Adrenal gland (tissue), 12 donors: ENCODE data around the gene PNPLA1. TPM values are rescaled to one million over a fixed set of nuclear protein-coding genes. Genes with fewer than 3 reads are reported as not detected.
A peak's percentile ranks its signal among the peaks of the same experiment; 100 is the strongest.

Experiments
- DNase-seq, 7 donors: peaks; one replicate each; pipeline ENCODE4 v3.0.0-alpha.2; 2019 to 2020
- H3K27ac ChIP-seq, 5 donors: fragments of 200-600 bp; sonication (generic) in 4 of 5; 1 replicate in 3 of 5; 2 replicates in 2 of 5; pipeline versions ENCODE4 v1.5.1 to v1.8.0; 2016 to 2020; ENCODE audit warnings: mild to moderate bottlenecking in 1 of 5
- H3K27me3 ChIP-seq: fragments of 200-600 bp; 2 replicates; pipeline ENCODE4 v1.8.0; 2021
- H3K36me3 ChIP-seq, 2 donors: fragments of 200-600 bp; replicated peaks in 1 of 2; 1 replicate in 1 of 2; 2 replicates in 1 of 2; pipeline versions ENCODE4 v1.5.1 to v1.8.0; 2018 to 2022
- H3K4me1 ChIP-seq, 2 donors: fragments of 200-600 bp; replicated peaks in 1 of 2; 1 replicate in 1 of 2; 2 replicates in 1 of 2; pipeline versions ENCODE4 v1.5.1 to v1.8.0; 2018 to 2021
- H3K4me3 ChIP-seq, 4 donors: fragments of 200-600 bp; sonication (generic) in 3 of 4; one replicate each; pipeline ENCODE4 v1.5.1; 2016 to 2018
- H3K9me3 ChIP-seq, 3 donors: fragments of 200-600 bp; sonication (generic) in 1 of 3; replicated peaks in 1 of 3; 1 replicate in 2 of 3; 2 replicates in 1 of 3; pipeline versions ENCODE4 v1.5.1 to v1.8.0; 2016 to 2021
- POLR2A ChIP-seq, 2 donors: fragments of 450-650 bp; IDR thresholded peaks; one replicate each; pipeline ENCODE4 v1.6.1; 2017; ENCODE audit warnings: antibody characterized with exemption in 2 of 2, mild to moderate bottlenecking in 2 of 2, moderate library complexity in 1 of 2
- WGBS, 4 donors: extraction: QIAGEN DNeasy Blood & Tissue Kit in 2 of 4; methylation state at CpG; one replicate each; pipeline versions ENCODE4 v1.1.5 to v1.1.7; 2013 to 2017; 5-methylcytosine and 5-hydroxymethylcytosine counted together
- intact Hi-C, 2 donors: fragments of 100-400 bp; cut with DNase I; formaldehyde crosslinking; loops; one replicate each; pipeline versions ENCODE4 v1.14.1 to v1.15.0; 2022 to 2023
- polyA plus RNA-seq, 3 donors: library from polyadenylated mRNA; stranded (reverse); fragments of 200-250 nt in 2 of 3; fragments of 350-450 nt in 1 of 3; fragmentation: Illumina TruSeq in 1 of 3; extraction: RNeasy Lipid Tissue Mini Kit (QIAGEN cat#74804) in 1 of 3; gene quantifications; one replicate each; pipeline ENCODE4 v1.2.3, GENCODE V29; 2013 to 2014
- total RNA-seq, 9 donors: library from RNA; depleted of rRNA in 4 of 9; stranded (reverse); fragments of >200 nt in 4 of 9; fragments of 120-200 nt in 1 of 9; fragmentation: NEBNext Ultra II Directional in 1 of 9; extraction: Animal tissue kit (Norgen Biotek cat#: 25700) in 1 of 9; gene quantifications; one replicate each; pipeline versions ENCODE4 v1.1.0 to v1.2.4, GENCODE V29; 2013 to 2023
- TF ChIP-seq, protein P1 (sequence below), 6 experiments: fragments of 450-650 bp in 4 of 6; fragments of 200-600 bp in 2 of 6; sonication (generic) in 1 of 6; IDR thresholded peaks; 1 replicate in 5 of 6; 2 replicates in 1 of 6; pipeline versions ENCODE4 v1.5.1 to v1.8.0; 2016 to 2021; ENCODE audit warnings: antibody characterized with exemption in 6 of 6, mild to moderate bottlenecking in 2 of 6, moderate library complexity in 1 of 6
- donor health status: healthy with polysubstance abuse.
- donor health status: Bipolar disorder and iron deficiency.
- donor health status: DM: yes; HTN: yes; CAD: no.
- donor health status: DM: no; HTN: no; CAD: no.
- donor health status: DM: no; HTN: no; CAD: no.
- donor health status: DM: yes; HTN: yes; CAD: no.

The PNPLA1 gene
- total and polyA plus RNA-seq, 12 donors = 0.11 to 1.6 (median 0.29) TPM; not detected in 6

DNA sequence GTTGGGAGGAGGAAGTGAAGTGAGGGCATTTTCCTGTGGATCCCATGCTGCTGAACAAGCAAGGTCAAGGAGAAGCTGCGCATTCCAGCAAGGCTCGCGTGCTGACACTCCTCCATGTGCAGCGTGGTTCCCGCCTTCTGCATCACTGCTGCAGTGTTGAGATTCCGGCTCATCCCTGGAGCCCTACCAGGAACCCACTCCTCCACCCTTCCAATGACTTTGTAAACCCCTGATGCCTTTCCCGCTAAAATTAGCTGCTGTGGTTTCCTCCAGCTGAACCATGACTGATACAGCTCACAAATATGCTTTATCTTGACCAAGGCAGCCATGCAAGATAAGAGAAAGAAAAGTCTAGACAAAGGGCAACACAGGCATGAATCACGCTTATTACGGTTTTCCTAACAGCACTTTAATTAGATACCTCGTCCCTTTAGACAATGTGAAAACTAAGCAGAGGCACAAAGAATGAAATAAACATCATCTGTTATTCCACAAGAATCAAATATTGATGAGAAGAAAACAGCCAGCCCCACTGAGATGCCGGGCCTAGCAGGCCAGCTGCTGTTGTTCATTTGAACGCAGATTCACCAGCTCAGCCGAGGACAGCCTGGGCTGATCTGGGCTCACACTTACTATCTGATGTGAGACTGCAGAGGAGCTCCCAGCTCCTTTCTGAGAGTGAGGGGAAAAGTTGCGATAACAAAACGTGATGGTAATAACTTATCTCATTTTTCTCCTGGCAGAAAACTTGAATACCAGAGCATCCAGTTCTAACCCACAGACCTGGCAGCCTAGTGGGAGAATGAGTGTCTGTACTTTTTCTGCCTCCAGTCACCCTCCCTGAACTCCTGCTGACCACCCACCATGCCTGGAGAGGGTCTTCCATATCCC lies 81.1 kb downstream of the PNPLA1 start:
- DNase-seq = peak in 6 of 7 donors; percentile 66 to 81 (median 70)
- Histone ChIP-seq H3K4me1 (peaks cover 0 to 22% of the 10 kb centered on the region in 2 donors), H3K4me3 (no peak overlapping the region), H3K27me3 (no peaks in the 10 kb centered on the region), H3K27ac (peak overlapping the region in 4 of 5 donors; percentile 46 to 89 (median 70)), H3K36me3 (no peaks in the 10 kb centered on the region), H3K9me3 (no peaks in the 10 kb centered on the region)
- WGBS, 4 donors = 28 to 38% (median 35%) methylated on average over 14 to 15 of the region's 15 CpGs
- TF ChIP-seq, protein P1, sequence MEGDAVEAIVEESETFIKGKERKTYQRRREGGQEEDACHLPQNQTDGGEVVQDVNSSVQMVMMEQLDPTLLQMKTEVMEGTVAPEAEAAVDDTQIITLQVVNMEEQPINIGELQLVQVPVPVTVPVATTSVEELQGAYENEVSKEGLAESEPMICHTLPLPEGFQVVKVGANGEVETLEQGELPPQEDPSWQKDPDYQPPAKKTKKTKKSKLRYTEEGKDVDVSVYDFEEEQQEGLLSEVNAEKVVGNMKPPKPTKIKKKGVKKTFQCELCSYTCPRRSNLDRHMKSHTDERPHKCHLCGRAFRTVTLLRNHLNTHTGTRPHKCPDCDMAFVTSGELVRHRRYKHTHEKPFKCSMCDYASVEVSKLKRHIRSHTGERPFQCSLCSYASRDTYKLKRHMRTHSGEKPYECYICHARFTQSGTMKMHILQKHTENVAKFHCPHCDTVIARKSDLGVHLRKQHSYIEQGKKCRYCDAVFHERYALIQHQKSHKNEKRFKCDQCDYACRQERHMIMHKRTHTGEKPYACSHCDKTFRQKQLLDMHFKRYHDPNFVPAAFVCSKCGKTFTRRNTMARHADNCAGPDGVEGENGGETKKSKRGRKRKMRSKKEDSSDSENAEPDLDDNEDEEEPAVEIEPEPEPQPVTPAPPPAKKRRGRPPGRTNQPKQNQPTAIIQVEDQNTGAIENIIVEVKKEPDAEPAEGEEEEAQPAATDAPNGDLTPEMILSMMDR (IDR thresholded peaks at IDR 0.05) = no peak
- no peak for TF ChIP-seq POLR2A (IDR thresholded peaks at IDR 0.05)
- intact Hi-C loops = loop anchor here in 1 of 2 donors (10.0 kb wide), 1 partner anchor 56 kb away; no protein-coding TSS in a partner anchor

DNA sequence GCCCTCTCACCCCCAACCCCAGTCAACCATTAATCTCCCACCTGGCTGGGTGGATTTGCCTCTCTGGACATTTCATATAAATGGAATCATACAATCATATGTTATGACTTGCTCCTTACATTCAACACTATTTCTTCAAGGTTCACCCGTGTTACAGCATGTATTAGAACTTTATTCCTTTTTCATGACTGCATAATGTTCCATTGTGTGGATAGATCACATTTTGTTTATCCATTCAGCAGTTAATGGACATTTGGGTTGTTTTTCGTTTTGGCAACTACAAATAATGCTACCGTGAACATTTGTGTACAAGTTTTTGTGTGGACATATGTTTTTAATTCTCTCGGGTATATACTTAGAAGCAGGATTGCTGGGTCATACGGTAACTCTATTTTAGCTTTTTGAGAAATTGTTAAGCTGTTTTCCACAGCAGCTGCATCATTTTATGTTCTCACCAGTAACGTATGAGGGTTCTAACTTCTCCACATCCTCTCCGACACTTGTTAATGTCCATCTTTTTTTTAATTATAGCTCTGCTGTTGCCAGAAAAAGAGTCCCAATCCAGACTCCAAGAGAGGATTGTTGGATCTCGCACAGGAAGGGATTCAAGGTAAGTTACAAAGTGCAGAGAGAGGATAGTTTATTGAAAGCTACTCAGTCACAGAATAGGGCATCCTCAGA lies 82.8 kb downstream of the PNPLA1 start:
- peak overlapping the region in 1 of 5 donors; percentile 89 for H3K27ac ChIP-seq
- H3K36me3 ChIP-seq = no peaks in the 10 kb centered on the region
- 91 to 94% (median 94%) methylated on average over 8 of the region's 8 CpGs for WGBS, 4 donors
- TF ChIP-seq POLR2A (IDR thresholded peaks at IDR 0.05) = no peak
- TF ChIP-seq, protein P1 (IDR thresholded peaks at IDR 0.05) = no peak
- H3K27me3 ChIP-seq = no peaks in the 10 kb centered on the region
- peaks cover 0 to 22% of the 10 kb centered on the region in 2 donors for H3K4me1 ChIP-seq
- no peaks in the 10 kb centered on the region for H3K9me3 ChIP-seq
- intact Hi-C loops = loop anchor here in 1 of 2 donors (10.0 kb wide), 1 partner anchor 58 kb away; no protein-coding TSS in a partner anchor
- DNase-seq = no peak
- no peak overlapping the region for H3K4me3 ChIP-seq

- H3K9me3 ChIP-seq = no peaks in the 10 kb centered on the region
- H3K36me3 ChIP-seq = no peaks in the 10 kb centered on the region
- peaks cover 0 to 30% of the 10 kb centered on the region in 2 donors for H3K4me1 ChIP-seq
- H3K27ac ChIP-seq = no peak overlapping the region
- DNase-seq = peak in 1 of 7 donors; percentile 3
- WGBS, 4 donors = 79 to 84% (median 83%) methylated on average over 4 of the region's 4 CpGs
- TF ChIP-seq, protein P1 (IDR thresholded peaks at IDR 0.05) = no peak
- TF ChIP-seq POLR2A (IDR thresholded peaks at IDR 0.05) = no peak
- H3K27me3 ChIP-seq = no peaks in the 10 kb centered on the region
- H3K4me3 ChIP-seq = no peak overlapping the region
- intact Hi-C loops = loop anchor here in 1 of 2 donors (10.0 kb wide), 1 partner anchor 59 kb away; no protein-coding TSS in a partner anchor
These were observed 83.6 kb downstream of the PNPLA1 start for GRCh38 chr6:36353411-36353915.

DNA sequence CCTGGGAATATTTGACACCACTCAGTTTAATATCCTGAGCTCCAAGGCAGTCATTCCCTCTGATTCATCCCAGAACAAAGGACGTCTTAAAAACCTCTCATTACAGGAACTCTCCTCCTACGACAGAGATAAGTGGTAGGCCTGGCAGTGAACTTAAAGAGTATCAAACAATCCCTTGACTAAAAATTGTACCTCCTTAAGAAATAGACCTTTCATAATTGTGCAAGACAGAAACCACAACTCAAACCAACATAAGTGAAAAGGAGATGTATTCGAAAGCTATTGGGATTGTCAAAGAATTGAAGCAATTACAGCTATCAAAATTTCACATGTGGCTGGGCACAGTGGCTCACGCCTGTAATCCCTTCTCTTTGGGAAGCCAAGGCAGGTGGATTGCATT lies 86.0 kb downstream of the PNPLA1 start:
- no peak for DNase-seq
- no peaks in the 10 kb centered on the region for H3K27me3 ChIP-seq
- no peaks in the 10 kb centered on the region for H3K9me3 ChIP-seq
- no peaks in the 10 kb centered on the region for H3K36me3 ChIP-seq
- peaks cover 0 to 20% of the 10 kb centered on the region in 2 donors for H3K4me1 ChIP-seq
- TF ChIP-seq POLR2A (IDR thresholded peaks at IDR 0.05) = no peak
- TF ChIP-seq, protein P1 (IDR thresholded peaks at IDR 0.05) = no peak
- H3K27ac ChIP-seq = no peak overlapping the region
- WGBS, 4 donors = 65 to 72% (median 68%) methylated on average over 4 of the region's 4 CpGs
- no peak overlapping the region for H3K4me3 ChIP-seq
- intact Hi-C loops = loop anchor here (5.0 to 10.0 kb wide), 2 partner anchors 54 to 61 kb away; no protein-coding TSS in a partner anchor
